Measurements from ENCODE around the gene MID1IP1. TPM values are rescaled to one million over a fixed set of nuclear protein-coding genes. Genes with fewer than 3 reads are reported as not detected.

Gene MID1IP1
- total RNA-seq, 4 donors from 2014 or later: 23.9 to 49.7 (median 33.4) TPM

DNA sequence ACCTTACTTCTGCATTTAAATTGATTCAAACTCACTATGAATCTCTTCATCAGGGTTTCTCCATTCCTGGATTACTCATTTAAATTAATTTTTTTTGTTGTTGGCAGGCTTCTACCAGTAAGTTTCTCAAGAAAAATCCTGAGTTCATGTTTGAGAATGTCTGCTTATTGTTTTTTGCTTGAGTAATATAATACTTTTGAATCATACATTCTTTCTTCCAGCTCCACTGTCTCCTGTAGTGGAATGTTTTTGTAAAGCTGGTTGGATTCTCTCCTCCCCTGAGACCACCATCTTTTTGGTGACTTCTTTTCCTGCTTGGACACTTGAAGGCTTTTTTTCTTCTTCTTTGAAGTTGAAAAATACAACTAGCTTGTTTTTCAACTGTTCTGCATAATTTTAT, 4.3 kb upstream of the MID1IP1 start:
- intact Hi-C loops (cut with DNase I; ENCODE audit: low total_unique reads): no loop called here

DNA sequence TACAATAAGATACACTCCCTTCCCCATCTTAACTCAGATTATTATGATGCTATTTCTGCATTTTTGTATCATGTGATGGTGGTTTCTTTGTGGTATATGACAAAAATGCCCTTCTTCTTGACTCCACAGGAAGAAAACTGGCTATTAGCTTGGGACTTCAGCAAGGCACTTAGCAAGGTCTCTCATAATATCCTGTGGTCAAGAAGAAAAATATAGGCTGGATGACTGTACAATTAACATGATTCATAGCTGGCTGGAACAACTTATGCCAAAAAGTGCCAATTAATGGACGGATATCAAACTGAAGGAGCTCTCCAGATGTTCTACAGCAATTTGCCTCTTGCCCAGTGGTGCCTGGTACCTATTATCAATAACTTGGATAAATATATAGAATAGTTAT, 2.3 kb upstream of the MID1IP1 start:
- Histone ChIP-seq H3K27me3 (no peaks in the 10 kb centered on the region), H3K27ac (no peak overlapping the region), H3K36me3 (no peaks in the 10 kb centered on the region), H3K4me1 (peaks cover 0 to 12% (median 6%) of the 10 kb centered on the region in 4 donors), H3K9me3 (no peaks in the 10 kb centered on the region), H3K4me3 (no peak overlapping the region)
- TF ChIP-seq EP300 (IDR thresholded peaks at IDR 0.05; ENCODE audit: low read depth) (no peak), POLR2AphosphoS5 (IDR thresholded peaks at IDR 0.05) (no peak), POLR2A (IDR thresholded peaks at IDR 0.05) (no peak)
- TF ChIP-seq, protein P1, sequence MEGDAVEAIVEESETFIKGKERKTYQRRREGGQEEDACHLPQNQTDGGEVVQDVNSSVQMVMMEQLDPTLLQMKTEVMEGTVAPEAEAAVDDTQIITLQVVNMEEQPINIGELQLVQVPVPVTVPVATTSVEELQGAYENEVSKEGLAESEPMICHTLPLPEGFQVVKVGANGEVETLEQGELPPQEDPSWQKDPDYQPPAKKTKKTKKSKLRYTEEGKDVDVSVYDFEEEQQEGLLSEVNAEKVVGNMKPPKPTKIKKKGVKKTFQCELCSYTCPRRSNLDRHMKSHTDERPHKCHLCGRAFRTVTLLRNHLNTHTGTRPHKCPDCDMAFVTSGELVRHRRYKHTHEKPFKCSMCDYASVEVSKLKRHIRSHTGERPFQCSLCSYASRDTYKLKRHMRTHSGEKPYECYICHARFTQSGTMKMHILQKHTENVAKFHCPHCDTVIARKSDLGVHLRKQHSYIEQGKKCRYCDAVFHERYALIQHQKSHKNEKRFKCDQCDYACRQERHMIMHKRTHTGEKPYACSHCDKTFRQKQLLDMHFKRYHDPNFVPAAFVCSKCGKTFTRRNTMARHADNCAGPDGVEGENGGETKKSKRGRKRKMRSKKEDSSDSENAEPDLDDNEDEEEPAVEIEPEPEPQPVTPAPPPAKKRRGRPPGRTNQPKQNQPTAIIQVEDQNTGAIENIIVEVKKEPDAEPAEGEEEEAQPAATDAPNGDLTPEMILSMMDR (IDR thresholded peaks at IDR 0.05): no peak
- intact Hi-C loops (cut with DNase I; ENCODE audit: low total_unique reads): no loop called here
- in situ Hi-C loops (cut with MboI; ENCODE audit: low pct_ligation_motif_present in 1 of 4, low pct_unique_long_range_greater_than_20kb in 1 of 4, low sequenced_read_pairs in 3 of 4): no loop called here
- WGBS, 2 donors (ENCODE audit: low coverage in 1 of 2): 77% methylated on average over 1 of the region's 1 CpG; no CpG with 5 or more reads in 1 of the 2 donors
- DNase-seq: no peak

More for the DNA sequence above, 4.3 kb upstream of the MID1IP1 start:
- Histone ChIP-seq H3K27ac (no peak overlapping the region), H3K4me3 (no peak overlapping the region), H3K36me3 (no peaks in the 10 kb centered on the region), H3K4me1 (peaks cover 0 to 4% (median 0%) of the 10 kb centered on the region in 4 donors), H3K27me3 (no peaks in the 10 kb centered on the region), H3K9me3 (no peaks in the 10 kb centered on the region)
- no peak for DNase-seq
- in situ Hi-C loops (cut with MboI; ENCODE audit: low pct_ligation_motif_present in 1 of 4, low pct_unique_long_range_greater_than_20kb in 1 of 4, low sequenced_read_pairs in 3 of 4): no loop called here
- TF ChIP-seq POLR2AphosphoS5 (IDR thresholded peaks at IDR 0.05) (no peak), EP300 (IDR thresholded peaks at IDR 0.05; ENCODE audit: low read depth) (no peak), POLR2A (IDR thresholded peaks at IDR 0.05) (no peak)
- TF ChIP-seq, protein P1 (IDR thresholded peaks at IDR 0.05): no peak

DNA sequence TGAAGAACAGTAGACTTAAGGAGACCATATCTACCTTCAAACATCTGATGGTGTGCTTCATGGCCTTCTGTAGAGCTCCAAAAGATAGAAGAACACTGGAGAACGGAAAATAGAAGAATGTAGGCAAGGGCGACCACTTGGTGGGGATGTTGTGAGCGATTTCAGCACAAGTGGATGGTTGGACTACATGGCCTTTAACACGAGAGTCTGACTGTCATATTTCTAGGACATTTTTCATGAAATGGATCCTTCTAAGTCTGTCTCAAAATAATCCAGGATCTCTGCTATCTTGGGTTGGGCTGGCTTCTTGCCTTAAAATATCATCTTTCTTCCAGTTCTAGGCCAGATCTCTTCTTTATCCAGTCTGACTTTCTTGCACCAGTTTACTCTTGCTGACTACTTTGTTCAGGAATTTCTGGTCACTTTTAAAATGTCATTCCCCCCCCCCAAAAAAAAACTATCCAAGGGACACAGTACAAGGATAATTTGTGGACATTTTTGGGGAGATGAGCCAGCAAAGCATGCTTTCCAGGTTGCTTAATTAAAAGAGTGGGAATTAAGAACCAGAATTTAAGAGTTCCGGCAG, 1.2 kb upstream of the MID1IP1 start:
- no peaks in the 10 kb centered on the region for H3K27me3 ChIP-seq
- 58 to 76% methylated on average over 3 to 5 of the region's 5 CpGs for WGBS, 2 donors (ENCODE audit: low coverage in 1 of 2)
- in situ Hi-C loops (cut with MboI; ENCODE audit: low pct_ligation_motif_present in 1 of 4, low pct_unique_long_range_greater_than_20kb in 1 of 4, low sequenced_read_pairs in 3 of 4): no loop called here
- no peaks in the 10 kb centered on the region for H3K9me3 ChIP-seq
- no peaks in the 10 kb centered on the region for H3K36me3 ChIP-seq
- no peak overlapping the region for H3K4me3 ChIP-seq
- no peak for DNase-seq
- H3K27ac ChIP-seq: peak overlapping the region in 2 of 4 donors; percentile 98 to 99
- intact Hi-C loops (cut with DNase I; ENCODE audit: low total_unique reads): loop anchor here (10.0 kb wide), 1 partner anchor 135 kb away; no protein-coding TSS in a partner anchor
- peaks cover 0 to 12% (median 6%) of the 10 kb centered on the region in 4 donors for H3K4me1 ChIP-seq
- TF ChIP-seq POLR2AphosphoS5 (IDR thresholded peaks at IDR 0.05): no peak
- TF ChIP-seq POLR2A (IDR thresholded peaks at IDR 0.05): no peak
- TF ChIP-seq, protein P1 (IDR thresholded peaks at IDR 0.05): no peak
- TF ChIP-seq EP300 (IDR thresholded peaks at IDR 0.05; ENCODE audit: low read depth): no peak

DNA sequence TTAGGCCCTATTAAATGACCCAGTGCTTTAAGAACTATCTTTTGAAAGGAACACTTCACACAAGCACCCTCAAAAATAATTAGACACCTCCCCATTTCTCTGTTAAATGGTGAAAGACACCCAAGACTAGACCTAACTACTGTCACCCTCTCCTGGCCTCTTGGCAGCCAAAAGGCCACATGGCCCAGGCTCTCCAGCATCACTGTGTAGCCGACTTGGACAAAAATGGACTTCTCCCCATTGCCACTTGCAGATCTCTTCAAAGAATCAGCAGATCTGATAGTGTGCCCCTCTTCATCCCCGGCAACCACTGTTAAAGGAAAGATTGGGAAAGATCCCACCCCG, 2.0 kb downstream of the MID1IP1 start:
- Histone ChIP-seq H3K27me3 (no peaks in the 10 kb centered on the region), H3K27ac (peak overlapping the region; percentile 92 to 99 (median 96)), H3K4me1 (peaks cover 0 to 31% (median 11%) of the 10 kb centered on the region in 4 donors), H3K9me3 (no peaks in the 10 kb centered on the region), H3K36me3 (no peaks in the 10 kb centered on the region), H3K4me3 (peak overlapping the region; percentile 53 to 81 (median 68))
- intact Hi-C loops (cut with DNase I; ENCODE audit: low total_unique reads): loop anchor here (10.0 kb wide), 1 partner anchor 132 kb away; no protein-coding TSS in a partner anchor
- DNase-seq: no peak
- in situ Hi-C loops (cut with MboI; ENCODE audit: low pct_ligation_motif_present in 1 of 4, low pct_unique_long_range_greater_than_20kb in 1 of 4, low sequenced_read_pairs in 3 of 4): no loop called here
- WGBS, 2 donors (ENCODE audit: low coverage in 1 of 2): 44% methylated on average over 3 of the region's 3 CpGs; no CpG with 5 or more reads in 1 of the 2 donors
- TF ChIP-seq EP300 (IDR thresholded peaks at IDR 0.05; ENCODE audit: low read depth) (no peak), POLR2A (IDR thresholded peaks at IDR 0.05) (no peak), POLR2AphosphoS5 (IDR thresholded peaks at IDR 0.05) (no peak)
- TF ChIP-seq, protein P1 (IDR thresholded peaks at IDR 0.05): no peak

All from transverse colon (tissue), 4 donors.